ENCODE measurements around the gene DCTD. TPM values are rescaled to one million over a fixed set of nuclear protein-coding genes. Genes with fewer than 3 reads are reported as not detected.

The DCTD gene
- total RNA-seq, 1 experiment from 2014 or later, result 168 TPM

DNA sequence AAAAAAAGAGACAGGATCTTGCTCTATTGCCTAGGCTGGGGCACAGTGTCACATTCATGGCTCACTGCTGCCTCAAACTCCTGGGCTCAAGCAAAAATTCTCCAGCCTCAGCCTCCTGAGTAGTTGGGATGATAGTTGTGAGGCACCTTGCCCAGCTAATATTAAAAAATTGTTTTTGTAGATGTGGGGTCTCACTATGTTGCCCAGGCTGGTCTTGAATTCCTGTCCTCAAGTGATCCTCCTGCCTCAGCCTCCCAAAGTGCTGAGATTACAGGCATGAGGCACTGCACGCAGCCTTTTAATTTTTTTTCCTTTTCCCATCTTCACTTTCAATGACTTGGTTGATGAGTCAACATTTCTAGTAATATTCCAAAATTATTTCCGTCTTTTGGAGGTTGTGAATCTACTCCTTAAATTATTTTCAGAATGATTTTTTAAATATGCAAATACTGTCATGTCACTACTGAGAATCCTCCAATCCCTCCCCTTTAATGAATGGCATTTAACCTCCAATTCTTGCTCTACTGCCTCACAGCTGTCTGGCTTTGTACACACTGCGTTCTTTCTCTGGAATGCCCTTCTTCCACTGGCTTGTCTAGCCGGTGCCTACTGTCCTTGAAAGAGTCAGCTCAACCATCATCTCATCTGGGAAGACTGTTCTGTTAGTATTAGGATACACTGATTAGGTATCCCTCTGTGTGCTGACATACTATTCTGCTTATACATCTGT lies 27.5 kb upstream of the DCTD start:
- Mint-ChIP-seq H3K4me1 (ENCODE audit: insufficient read depth, unreplicated experiment) (no peaks in the 10 kb centered on the region), H3K27me3 (ENCODE audit: insufficient read depth, unreplicated experiment) (peaks cover 41% of the 10 kb centered on the region), H3K4me3 (ENCODE audit: unreplicated experiment) (no peak overlapping the region), H3K9me3 (ENCODE audit: unreplicated experiment) (no peaks in the 10 kb centered on the region), H3K36me3 (ENCODE audit: insufficient read depth, unreplicated experiment) (no peaks in the 10 kb centered on the region), H3K27ac (ENCODE audit: low read depth, unreplicated experiment) (no peak overlapping the region)
- TF ChIP-seq, protein P1, sequence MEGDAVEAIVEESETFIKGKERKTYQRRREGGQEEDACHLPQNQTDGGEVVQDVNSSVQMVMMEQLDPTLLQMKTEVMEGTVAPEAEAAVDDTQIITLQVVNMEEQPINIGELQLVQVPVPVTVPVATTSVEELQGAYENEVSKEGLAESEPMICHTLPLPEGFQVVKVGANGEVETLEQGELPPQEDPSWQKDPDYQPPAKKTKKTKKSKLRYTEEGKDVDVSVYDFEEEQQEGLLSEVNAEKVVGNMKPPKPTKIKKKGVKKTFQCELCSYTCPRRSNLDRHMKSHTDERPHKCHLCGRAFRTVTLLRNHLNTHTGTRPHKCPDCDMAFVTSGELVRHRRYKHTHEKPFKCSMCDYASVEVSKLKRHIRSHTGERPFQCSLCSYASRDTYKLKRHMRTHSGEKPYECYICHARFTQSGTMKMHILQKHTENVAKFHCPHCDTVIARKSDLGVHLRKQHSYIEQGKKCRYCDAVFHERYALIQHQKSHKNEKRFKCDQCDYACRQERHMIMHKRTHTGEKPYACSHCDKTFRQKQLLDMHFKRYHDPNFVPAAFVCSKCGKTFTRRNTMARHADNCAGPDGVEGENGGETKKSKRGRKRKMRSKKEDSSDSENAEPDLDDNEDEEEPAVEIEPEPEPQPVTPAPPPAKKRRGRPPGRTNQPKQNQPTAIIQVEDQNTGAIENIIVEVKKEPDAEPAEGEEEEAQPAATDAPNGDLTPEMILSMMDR (IDR thresholded peaks at IDR 0.05; ENCODE audit: unreplicated experiment), result no peak
- intact Hi-C loops (cut with micrococcal nuclease), result no loop called here
- CTCF ChIA-PET, result interaction anchor here (0.6 kb wide), 2 partner anchors 9 to 167 kb away, joined by 3 read pairs; no protein-coding TSS in a partner anchor
- no peak for DNase-seq (ENCODE audit: unreplicated experiment)
- POLR2A ChIA-PET, result no interaction called here
- BruUV-seq (replicated peaks), result no TSS peak

DNA sequence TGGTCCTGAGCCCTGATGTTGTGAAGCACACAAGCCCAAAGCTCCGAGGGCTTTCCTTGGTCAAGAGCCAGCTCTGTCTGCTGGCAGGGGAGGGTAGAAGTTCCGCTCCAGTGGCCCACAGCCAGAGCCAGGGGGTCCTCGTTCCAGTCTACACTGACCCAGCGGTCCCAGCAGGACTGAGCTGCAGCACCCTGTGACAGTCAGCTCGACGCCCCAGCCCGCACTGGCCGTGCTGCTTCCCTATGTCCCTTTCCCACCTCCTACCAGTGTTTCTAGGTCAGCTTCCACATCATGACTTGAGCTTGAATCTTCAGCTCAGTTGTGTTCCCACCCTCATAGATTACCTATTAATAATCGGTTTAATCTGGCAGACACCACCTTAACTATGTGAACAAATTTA lies 22.5 kb upstream of the DCTD start:
- CTCF ChIA-PET, result interaction anchor here (1.2 to 5.9 kb wide), 14 partner anchors 9 to 423 kb away, joined by 4 to 258 read pairs (median 12); no protein-coding TSS in a partner anchor
- no peak overlapping the region for H3K27ac Mint-ChIP-seq (ENCODE audit: low read depth, unreplicated experiment)

DNA sequence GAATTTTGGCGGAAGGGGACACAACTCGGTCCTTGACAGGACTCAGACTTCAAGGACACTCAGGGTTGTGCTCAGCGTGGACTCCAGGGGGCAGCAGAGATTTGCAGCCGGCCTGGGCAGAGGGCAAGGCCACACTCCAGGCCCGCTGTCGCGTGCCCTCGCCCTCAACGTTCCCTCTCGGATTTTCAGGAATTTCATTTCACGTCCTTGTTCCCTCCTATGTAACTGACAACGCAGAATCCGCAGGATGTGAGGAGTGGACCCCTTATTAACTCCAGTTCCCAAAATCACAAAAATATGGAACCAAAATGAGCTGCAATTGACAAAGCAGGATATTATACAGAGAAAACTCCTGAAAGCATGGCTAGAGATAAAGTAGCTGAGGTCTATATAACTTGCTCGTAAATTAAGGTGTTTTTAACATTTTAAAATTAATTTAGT lies 21.0 kb upstream of the DCTD start:
- POLR2A ChIA-PET, result interaction anchor here (0.6 to 2.8 kb wide), 4 partner anchors 161 to 324 kb away, joined by 3 to 16 read pairs (median 4); partner anchors contain the start of gene WWC2
- TF ChIP-seq, protein P1 (IDR thresholded peaks at IDR 0.05; ENCODE audit: unreplicated experiment), result peak; percentile 95

More for the DNA sequence above, 22.5 kb upstream of the DCTD start:
- POLR2A ChIA-PET, result no interaction called here
- TF ChIP-seq, protein P1 (IDR thresholded peaks at IDR 0.05; ENCODE audit: unreplicated experiment), result no peak
- H3K4me3 Mint-ChIP-seq (ENCODE audit: unreplicated experiment), result no peak overlapping the region
- H3K9me3 Mint-ChIP-seq (ENCODE audit: unreplicated experiment), result no peaks in the 10 kb centered on the region
- DNase-seq (ENCODE audit: unreplicated experiment), result no peak
- no peaks in the 10 kb centered on the region for H3K36me3 Mint-ChIP-seq (ENCODE audit: insufficient read depth, unreplicated experiment)
- intact Hi-C loops (cut with micrococcal nuclease), result loop anchor here (2.0 kb wide), 2 partner anchors 459 to 467 kb away; no protein-coding TSS in a partner anchor
- no TSS peak for BruUV-seq (replicated peaks)
- peaks cover 33% of the 10 kb centered on the region for H3K27me3 Mint-ChIP-seq (ENCODE audit: insufficient read depth, unreplicated experiment)
- H3K4me1 Mint-ChIP-seq (ENCODE audit: insufficient read depth, unreplicated experiment), result peaks cover 11% of the 10 kb centered on the region

More for the DNA sequence above, 21.0 kb upstream of the DCTD start:
- CTCF ChIA-PET, result interaction anchor here (0.6 to 5.9 kb wide), 65 partner anchors 8 to 1918 kb away, joined by 3 to 258 read pairs (median 5); partner anchors contain the start of gene WWC2
- no peaks in the 10 kb centered on the region for H3K36me3 Mint-ChIP-seq (ENCODE audit: insufficient read depth, unreplicated experiment)
- H3K27ac Mint-ChIP-seq (ENCODE audit: low read depth, unreplicated experiment), result no peak overlapping the region
- no peak overlapping the region for H3K4me3 Mint-ChIP-seq (ENCODE audit: unreplicated experiment)
- peak; percentile 77 for DNase-seq (ENCODE audit: unreplicated experiment)
- peaks cover 17% of the 10 kb centered on the region for H3K4me1 Mint-ChIP-seq (ENCODE audit: insufficient read depth, unreplicated experiment)
- H3K27me3 Mint-ChIP-seq (ENCODE audit: insufficient read depth, unreplicated experiment), result peaks cover 19% of the 10 kb centered on the region
- peaks cover 7% of the 10 kb centered on the region for H3K9me3 Mint-ChIP-seq (ENCODE audit: unreplicated experiment)
- BruUV-seq (replicated peaks), result no TSS peak
- intact Hi-C loops (cut with micrococcal nuclease), result loop anchor here (1.0 to 2.0 kb wide), 5 partner anchors 135 to 469 kb away; no protein-coding TSS in a partner anchor

Data from MCF 10A (cell line).